ENCODE measurements around the gene TSC22D4.
A peak's percentile ranks its signal among the peaks of the same experiment; 100 is the strongest.

TSC22D4 gene

DNA sequence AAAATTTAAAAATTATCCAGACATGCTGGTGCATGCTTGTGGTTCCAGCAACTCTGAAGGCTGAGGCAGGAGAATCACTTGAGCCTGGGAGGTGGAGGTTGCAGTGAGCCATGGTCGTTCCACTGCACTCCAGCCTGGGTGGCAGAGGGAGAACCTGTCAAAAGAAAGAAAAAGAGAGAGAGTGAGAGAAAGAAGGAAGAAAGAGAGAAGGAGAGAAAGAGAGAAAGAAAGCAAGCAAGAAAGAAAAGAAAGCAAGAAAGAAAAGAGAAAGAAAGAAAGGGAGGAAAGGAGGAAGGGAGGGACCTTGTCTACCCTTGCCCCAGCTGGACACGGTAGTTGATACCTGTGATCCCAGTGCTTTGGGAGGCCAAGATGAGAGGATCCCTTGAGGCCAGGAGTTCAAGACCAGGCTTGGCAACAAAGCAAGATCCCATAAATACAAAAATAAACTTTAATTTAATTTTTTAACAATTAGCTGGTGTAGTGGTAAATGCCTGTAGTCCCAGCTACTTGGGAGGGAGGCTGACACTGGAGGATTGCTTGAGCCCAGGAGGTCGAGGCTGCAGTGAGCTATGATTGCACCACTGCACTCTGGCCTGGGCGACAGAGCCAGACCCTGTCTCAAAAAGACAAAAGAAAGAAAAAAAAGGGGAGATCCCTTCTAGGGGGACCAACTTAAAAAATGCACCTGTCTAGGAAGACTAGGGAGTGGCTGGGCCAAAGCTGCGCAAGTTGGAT, 13.9 kb upstream of the TSC22D4 start:
- no peak for DNase-seq

DNA sequence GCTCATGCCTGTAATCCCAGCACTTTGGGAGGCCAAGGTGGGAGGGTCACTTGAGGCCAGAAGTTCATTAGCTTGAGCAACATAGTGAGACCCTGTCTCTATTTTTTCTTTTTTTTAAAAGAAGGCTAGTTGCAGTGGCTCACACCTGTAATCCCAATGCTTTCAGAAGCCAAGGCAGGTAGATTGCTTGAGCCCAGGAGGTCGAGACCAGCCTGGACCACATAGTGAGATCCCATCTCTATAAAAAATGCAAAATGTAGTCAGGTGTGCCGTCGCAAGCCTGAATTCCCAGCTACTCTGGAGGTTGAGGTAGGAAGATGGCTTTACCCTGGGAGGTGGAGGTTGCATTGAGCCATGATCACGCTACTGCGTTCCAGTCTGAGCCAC, 12.2 kb upstream of the TSC22D4 start:
- DNase-seq, result no peak

DNA sequence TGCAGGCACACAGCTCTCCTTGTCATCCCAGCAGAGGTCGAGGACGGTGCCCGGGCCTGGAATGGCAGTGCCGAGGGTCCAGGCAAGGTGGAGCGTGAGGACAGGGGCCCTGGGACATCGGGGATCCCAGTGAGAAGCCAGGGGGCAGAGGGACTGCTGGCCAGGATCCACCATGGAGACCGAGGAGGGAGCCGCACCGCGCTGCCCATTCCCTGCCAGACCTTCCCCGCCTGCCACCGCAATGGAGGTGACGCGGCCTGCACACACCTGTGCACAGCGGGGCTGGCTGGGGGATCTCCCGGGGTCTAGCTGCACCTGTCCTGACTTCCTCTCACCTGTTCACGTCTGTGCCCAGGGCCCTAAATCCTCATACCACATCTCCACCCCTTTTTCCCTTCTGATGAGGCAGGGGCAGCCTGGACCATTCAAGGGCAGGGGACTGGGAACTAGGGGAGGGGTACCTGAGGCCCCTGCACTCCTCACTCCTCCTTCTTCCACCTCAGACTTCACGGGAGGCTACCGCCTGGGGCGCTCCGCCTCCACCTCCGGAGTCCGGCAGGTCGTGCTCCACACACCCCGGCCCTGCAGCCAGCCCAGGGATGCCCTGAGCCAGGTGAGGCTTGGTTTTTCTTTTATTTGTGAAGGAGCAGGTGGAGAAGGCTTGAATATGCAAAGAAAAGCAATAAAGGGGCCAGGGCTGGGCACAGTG, 11.6 kb upstream of the TSC22D4 start:
- DNase-seq, result no peak

DNA sequence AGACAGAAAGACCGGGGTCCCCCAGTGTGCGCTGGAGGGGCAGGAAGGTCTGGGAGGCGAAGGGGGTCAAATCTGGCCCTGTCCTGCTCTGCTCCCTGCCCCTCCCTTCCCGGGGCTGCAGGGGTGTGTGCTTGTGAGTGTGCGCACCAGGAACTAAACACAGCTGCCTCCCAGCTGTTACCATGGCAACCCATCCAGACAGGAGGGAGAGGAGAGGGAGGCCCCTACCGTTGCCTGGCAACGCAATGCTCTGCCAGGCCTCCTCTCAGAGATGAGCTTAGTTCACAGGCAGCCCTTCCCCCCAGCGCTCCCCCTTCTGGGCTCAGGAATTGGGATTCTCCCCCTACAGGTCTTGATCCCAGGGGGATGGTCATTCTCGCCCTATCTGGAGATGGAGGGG, 10.8 kb upstream of the TSC22D4 start:
- peak; percentile 92 for DNase-seq

DNA sequence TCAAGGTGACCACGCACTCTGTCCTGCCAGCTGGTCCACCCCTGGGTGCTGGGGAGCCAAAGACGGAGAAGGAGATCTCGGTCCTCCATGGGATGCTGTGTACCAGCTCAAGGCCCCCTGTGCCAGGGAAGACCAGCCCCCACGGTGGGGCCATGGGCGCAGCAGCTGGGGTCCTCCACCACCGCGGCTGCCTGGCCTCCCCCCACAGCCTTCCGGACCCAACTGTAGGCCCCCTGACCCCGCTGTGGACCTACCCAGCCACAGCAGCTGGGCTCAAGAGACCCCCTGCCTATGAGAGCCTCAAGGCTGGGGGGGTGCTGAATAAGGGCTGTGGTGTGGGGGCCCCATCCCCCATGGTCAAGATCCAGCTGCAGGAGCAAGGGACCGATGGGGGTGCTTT, 10.1 kb upstream of the TSC22D4 start:
- no peak for DNase-seq

DNA sequence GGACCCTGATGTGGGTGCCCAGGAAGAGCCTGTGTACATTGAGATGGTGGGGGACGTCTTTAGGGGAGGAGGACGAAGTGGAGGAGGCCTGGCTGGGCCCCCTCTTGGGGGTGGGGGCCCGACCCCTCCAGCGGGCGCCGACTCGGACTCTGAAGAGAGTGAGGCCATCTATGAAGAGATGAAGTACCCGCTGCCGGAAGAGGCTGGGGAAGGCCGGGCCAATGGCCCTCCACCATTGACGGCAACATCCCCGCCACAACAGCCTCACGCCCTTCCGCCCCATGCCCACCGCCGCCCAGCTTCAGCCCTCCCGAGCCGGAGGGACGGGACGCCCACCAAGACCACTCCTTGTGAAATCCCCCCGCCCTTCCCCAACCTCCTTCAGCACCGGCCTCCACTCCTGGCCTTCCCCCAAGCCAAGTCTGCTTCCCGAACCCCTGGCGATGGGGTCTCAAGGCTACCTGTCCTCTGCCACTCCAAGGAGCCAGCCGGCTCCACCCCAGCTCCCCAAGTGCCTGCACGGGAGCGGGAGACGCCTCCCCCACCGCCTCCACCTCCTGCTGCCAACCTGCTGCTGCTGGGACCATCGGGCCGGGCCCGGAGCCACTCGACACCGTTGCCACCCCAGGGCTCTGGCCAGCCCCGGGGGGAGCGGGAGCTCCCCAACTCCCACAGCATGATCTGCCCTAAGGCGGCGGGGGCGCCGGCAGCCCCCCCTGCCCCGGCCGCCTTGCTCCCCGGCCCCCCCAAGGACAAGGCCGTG, 9.5 kb upstream of the TSC22D4 start:
- DNase-seq, result no peak

DNA sequence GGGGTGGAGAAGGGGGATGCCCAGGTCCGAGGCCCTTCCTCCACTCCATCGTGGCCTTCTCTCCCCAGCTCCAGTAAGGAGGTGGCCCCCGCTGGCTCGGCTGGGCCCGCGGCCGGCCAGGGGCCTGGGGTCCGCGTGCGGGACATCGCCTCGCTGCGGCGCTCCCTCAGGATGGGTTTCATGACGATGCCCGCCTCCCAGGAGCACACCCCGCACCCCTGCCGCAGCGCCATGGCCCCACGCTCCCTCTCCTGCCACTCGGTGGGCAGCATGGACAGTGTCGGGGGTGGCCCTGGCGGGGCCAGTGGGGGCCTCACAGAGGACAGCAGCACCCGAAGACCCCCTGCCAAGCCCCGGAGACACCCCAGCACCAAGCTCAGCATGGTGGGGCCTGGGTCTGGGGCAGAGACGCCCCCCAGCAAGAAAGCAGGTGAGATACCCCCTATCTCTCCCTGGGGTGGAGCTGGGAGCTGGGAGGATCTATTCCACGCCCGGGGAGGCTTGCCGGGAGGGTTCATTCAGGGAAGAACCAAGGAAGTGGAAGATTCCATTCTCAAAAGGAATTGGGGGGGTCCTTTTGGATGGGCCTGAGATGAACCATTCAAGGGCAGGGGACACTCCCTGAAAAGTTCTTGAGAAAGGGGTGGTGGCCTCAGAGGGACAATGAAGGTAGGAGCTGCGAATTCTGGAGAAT, 7.9 kb upstream of the TSC22D4 start:
- DNase-seq, result no peak

DNA sequence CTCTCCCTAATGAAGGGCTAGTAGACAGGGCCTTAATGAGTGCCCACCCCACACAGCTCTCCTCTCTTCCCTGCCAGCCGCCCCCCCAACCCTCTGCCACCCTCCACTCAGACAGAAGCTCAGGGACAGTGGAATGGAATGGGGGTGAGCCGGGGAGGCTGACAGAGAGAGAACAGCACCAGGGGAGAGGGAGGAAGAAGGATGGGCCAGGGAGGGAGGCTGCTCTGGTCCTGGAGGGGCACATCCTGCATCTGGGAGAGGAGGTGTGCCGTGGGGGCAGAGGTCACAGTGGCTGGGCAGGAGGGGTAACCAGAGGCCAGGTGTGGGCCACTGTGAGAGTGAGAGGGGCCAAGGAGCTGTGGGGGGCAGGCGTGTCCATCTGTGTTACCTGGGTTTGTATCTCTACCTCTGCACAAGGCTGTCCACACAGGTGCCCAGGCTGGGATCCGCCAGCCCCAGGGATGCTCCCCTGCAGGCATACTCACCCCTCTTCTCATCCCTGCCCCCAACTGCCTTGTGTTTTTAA, 7.2 kb upstream of the TSC22D4 start:
- DNase-seq, result peak; percentile 30

DNA sequence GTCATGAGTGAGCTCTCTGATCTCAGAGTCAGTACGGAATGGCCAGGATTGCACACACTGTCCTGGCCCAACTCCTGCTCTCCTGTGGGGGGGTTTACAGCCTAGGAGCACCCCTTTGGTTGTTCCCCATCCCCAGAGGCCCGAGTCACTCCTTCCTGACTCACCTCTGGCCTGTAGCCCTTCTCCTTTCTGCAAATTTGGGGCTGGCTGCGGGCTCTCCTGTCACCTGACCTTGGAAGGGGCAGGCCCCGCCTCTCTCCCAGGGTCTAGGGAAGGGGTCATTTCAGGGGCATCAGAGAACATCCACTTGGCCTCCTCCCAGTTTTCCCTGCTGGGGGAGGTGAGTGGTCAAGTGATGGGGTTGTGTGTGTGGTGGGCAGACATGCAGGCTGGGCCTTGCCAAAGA, 6.5 kb upstream of the TSC22D4 start:
- peak; percentile 40 for DNase-seq

DNA sequence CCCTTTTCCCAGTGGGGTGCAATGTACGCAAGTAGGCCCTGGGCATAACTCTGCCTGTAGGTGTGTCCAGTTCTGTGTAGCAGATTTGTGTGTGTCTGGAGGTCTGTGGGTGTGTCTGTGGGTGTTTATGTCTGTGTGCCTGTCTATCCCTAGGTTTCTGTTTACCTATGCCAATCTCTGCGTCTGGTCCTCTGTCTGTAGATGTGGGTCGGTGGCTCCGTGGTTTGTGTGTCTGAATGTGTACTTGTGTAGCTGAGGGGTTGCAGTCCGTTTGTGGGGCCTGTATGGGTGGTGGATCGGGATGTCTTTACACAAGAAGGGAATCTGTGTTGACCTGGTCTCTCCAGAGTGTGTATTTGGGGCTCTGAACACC, 5.6 kb upstream of the TSC22D4 start:
- no peak for DNase-seq

DNA sequence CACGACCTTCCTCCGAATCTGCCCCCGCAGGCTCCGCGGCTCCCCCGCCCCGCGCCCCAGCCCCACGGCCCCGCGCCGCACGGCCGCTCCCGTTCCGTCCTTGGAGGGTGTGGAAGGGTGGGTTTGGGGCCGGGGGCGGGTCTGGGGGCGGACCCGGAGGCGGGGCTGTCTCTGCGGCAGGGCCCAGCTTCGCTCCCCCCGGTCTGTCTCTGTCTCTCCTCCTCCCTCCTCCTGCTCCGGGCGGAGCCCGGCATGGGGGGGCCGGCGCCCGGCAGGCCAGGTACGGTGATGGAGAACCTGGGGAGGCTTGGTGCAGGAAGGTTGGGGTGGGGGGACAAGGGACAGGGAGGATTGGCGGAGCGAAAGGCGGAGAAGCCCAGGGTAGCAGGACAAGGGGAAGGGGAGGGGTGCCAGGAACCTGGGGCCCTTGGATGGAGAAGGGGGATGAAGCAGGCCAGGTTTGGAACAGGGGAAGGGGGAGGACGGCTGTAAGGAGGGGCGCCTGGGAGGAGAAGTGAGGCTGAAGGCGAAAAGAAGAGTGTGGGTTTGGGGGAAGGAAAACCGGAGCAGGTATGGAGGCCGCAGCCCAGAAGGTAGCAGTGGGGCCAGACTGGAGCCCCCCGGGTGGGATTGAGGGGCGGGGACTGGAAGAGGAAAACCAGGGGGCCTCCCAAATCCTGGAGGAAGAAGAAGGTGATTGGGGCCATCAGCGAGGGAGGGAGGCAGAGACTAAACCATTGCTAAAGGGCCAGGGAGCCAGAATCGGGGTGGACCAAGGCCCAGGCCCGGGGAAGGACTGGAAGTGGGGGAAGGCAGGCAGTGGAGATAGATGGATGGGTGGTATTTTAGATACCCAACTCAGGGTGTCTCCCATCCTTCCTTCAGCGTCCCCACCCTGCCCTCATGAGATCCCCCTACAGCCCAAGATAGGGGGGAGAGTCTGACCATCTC, 5.0 kb upstream of the TSC22D4 start, which contains the start of gene NYAP1:
Gene NYAP1 (plus strand): TSS at position 206 of the 951 bp plus-strand sequence. CDS start 1,385 bp downstream, outside the sequence.
- DNase-seq, result peak; percentile 90

DNA sequence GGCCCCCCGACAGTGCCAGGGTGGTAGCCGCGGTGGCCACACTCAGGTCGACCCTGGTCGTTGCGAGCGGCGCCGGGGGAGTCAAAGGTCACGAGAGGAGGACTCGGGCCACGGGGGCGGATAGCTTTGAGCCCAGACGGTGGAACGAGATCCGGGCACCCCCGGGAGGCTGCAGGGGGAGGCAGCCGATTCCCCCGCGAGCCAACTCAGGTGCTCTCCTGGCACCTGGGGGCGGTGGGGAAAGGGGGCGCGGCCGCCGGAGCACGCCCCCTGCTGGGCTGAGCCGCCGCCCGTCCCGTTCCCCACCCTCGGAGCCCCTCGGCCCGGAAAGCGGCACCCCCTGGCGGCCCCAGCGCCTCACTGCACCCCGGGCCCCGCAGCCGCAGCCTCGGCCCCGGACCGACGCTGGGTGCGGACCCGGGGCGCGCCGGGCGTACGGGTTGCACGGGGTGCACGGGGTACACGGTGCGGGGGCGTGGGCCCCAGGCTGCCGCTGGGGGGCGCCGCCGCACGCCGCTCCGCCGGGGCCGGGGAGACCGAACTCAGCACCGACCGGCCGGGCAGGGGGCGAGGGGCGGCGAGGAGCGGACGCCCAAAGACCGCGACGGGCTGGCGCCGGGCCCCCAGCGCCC, 4.2 kb upstream of the TSC22D4 start:
- DNase-seq, result peak; percentile 78

DNA sequence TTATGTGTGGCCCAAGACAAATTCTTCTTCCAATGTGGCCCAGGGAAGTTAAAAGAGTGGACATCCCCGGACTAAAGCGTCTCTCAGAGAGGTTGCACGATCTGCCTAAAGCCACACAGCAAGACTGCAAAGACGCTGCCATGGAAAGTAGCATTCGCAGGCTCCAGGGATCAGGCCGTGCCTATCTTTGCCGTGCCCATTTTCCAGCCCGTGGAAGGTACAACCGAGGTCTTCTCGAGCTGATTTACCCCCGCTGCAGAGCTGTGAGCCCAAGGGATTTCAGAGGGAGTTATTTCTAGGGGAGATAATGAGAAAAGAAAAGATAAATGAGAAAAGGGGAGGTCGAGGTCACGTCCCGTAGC, 3.7 kb upstream of the TSC22D4 start:
- DNase-seq, result no peak

DNA sequence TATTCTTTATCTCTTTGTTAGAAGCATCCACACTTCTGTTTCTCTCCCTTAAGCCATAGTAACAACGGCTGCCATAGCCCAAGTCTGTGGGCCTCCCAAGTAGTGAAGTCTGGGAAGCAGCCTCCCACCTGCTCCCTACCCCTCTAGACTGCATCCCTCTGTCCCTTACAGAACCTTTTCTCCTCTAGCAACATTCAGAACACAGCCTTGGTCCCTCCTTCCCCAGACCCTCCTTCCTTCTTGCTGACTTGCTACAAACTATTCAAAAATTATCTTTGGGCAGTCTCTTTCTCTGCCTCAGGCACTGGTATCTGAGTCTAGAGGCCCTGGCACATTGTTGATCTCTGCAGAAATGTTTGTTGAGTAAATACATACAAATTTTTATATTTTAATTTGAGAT, 2.5 kb upstream of the TSC22D4 start:
- DNase-seq, result no peak

DNA sequence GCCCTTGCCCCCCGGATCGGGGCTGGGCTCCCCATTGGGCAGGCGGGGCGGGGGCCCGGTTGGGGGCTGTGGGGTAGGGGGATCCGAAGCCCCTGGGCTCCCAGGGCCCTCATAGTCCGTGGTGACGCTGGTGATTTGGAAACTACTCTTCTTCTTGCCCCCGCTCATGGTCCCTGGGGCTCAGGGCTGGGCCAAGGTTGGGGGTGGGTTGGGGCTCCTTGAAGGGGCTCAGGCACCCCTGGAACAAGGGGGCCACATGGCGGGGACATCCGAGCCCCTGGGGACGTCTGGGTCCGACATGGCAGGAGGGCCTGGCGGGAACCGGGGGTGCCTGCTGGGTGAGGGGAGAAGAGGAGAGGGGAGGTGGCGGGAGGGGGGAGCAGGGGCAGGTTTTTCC, 1.1 kb downstream of the TSC22D4 start:
- no peak for DNase-seq

DNA sequence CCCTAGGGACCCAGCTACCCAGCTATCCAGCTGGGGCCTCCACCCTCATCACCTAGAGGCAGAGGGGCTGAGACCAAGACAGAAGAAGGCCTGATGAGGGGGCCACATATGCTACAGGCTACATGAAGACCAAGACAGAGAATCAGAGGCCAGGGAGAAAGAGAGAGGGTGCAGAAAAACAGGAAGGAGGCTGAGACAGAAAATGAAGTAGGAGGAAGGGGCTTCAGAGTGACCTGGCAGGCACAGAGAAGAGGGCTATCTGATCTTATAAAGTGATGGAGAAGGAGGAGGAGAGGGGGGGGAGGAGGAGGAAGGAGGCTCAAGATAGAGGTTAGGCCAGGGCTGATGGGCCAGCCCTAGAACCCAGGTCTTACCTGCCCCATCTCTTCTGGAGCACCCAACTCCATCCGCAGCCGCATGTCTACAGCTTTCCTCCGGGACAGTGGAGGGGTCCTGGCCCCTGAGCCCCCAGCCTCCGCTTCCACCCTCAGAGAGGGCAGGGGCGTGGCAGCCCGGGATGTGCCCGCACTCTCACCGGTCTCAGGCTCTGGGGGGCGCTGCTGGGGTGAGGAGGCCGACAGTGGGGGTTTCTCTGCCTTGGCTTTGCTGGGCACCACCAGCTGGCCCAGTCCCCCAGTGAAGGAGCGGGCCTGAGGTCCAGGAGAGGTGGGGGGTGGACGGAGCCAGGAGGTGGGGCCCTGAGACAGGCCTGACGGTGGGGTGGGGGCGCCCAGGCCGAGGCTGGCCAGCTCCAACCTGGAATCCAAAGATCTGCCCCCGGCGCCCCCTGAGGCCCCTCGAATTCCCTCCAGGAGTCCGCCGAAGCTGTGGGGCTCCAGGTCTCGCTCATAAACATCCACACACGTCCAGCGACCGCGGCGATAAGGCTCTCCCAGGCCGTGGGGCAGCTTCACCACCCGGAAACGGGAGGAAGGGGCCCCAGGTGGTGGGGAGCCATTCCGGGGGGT, 1.8 kb downstream of the TSC22D4 start:
- DNase-seq, result no peak

DNA sequence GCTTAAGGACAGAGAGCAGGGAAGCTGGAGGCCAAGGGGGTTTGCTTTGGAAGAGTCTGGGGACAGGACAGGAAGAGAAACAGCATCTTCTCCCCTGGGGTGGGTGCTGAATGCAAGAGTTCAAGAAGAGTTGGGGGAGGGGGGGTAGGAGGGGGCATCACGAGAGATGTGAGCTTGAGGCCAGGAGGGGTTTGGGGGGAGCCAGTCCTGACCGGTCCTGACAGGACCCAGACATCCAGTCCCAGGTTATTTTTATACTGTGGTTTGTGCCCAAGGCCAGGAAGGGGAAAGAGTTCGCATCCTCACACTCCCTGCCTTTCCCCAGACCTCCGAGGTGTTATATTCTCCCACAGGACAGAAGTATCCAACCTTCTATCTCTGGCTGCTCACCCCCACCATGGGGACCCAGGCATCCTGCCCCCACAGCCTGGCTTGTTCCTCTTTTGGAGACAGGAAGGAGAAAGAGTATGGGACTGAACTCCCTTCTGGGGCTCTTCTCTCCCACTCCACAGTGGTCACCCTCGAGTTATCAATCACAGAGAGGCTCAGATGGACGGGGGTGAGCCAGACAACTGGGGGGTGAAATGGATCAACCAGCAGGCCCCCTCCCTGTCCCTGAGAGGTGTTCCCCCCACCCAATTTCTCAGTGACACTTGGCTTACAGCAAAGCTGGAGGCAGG, 2.8 kb downstream of the TSC22D4 start:
- DNase-seq, result no peak

DNA sequence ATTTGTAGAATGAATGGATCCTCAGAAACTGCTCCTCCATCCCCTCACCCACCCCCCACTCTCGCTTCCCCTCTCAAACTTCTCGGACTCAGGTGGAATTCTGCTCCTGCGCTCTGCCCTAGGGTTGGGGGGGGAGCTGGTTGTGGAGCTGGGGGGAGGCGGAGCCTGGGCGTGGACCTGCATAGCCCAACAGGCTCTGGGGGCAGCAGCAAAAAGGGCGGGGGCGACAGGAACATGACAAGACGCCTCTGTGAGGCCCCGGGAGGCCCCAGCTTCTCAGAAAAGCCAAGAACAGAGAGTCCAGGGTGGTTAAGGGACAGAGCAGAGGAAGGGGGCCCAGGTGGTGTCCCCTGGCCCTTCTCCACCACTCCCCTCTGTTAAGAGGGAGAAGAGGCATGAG, 3.5 kb downstream of the TSC22D4 start:
- peak; percentile 74 for DNase-seq

DNA sequence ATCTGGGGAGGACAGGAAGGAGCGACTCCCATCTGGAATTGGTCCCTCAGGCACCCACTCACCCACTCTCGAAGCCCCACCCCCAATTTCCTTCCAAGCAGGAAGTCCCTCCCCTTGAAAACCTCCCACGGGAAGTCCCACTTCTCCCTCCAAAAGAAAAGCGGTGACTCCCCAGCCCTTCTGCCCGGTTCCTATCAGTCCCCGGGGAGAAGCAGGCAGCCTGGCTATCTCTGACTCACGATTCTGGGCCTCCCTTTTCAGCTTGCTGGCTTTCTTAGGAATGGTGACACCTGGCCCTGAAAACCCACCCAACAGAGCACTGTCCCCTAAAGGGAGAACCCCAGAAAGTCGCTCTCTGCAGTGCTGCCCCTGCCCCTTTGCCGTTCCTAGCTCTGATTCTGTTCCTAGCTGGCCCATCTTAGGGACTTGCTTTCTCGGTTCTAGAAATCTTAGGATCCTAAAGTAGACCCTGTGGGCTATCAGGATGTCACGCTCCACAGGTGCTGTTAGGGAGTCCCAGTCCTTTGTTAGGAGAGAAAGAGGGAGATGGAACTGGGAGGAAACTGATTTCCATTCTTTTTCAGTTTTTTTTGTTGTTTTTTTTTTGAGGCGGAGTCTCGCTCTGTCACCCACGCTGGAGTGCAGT, 6.0 kb downstream of the TSC22D4 start:
- DNase-seq, result no peak

All from left hindlimb (tissue), 1 donor.